ENCODE results near the gene CYBC1. TPM values are rescaled to one million over a fixed set of nuclear protein-coding genes. Genes with fewer than 3 reads are reported as not detected.
"Not testable (repeated sequence)": the region's sequence is repeated elsewhere in the genome, so short reads cannot be mapped to it uniquely, and the experiment has no call there.

CYBC1 gene
- polyA plus RNA-seq, 2 of the 4 experiments (the other 2 are of a cell fraction), result 81.8 to 86.5 TPM

DNA sequence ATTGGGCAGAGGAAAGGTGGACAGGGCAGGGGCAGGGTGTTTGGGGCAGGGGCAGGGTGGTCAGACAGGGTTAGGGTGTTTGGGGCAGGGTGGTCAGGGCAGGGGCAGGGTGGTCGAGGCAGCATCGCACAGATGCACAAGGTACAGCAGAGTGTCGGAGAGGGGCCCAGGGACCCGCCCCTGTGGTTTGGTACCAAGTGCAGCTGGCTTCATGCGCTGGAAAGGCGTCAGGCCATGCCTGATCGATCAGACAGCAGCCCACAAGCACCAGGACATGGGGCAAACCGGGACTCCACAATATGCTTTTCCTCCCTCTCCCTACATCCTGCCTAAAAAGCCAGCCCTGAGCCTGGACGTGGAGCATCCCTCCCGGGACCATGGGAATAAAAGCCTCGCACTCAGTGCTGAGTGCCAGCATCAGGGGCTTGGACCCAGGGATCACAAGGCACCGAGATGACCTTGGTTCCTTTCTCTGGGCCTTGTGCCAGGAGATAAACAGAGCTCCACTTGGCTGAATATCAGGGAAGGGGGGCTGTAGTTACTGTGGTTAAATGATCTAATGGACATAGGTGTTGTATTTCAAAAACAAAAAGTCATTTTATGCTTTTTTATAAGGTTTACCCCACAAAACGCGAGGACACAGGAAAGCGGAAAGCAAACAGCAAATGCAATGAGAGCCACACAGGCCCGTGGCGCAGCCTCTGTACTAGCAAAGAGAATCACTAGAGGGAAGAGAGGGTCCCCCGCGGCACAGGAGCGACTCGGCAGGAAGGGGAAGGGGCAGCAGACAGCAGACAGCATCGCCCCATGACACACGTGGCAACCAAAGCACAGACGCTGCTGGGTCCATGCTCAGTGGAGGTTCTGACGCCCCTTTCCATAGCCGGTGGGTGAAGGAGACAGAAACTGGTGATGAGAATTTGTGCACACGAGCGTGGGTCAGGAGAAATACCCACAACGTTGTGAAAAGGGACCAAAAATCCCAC is 37.7 kb downstream of the CYBC1 start:
- H3K4me2 ChIP-seq, result no peak overlapping the region
- DNase-seq (ENCODE audit: low read depth in 1 of 2, low spot score in 1 of 2) (no peak), FAIRE-seq (no peak), ATAC-seq (no peak)
- H3K4me1 ChIP-seq, result peaks cover 4% of the 10 kb centered on the region; the same call in 1 of the 3 replicates
- ChIA-PET POLR2A (no interaction called here), CTCF (interaction anchor here (0.7 to 7.4 kb wide), 17 partner anchors 7 to 207 kb away, joined by 3 to 117 read pairs (median 9); no protein-coding TSS in a partner anchor)
- H3K9me3 ChIP-seq, result no peaks in the 10 kb centered on the region
- no peak overlapping the region for H3K27ac ChIP-seq
- H3K4me3 ChIP-seq, result no peak overlapping the region
- TF ChIP-seq RNF2 (IDR thresholded peaks at IDR 0.05; ENCODE audit: borderline replicate concordance, low read depth) (no peak), RARB (CRISPR knock-in tag; IDR thresholded peaks at IDR 0.05) (no peak), CBX8 (IDR thresholded peaks at IDR 0.05) (no peak), HEYL (CRISPR knock-in tag; IDR thresholded peaks at IDR 0.05) (no peak), SMC3 (IDR thresholded peaks at IDR 0.05) (no peak), EHMT2 (IDR thresholded peaks at IDR 0.05; ENCODE audit: low read depth) (no peak), POLR2A (IDR thresholded peaks at IDR 0.05; ENCODE audit: low read length) (no peak; the same call in 1 of the 2 replicates), NFE2L2 (conservative IDR thresholded peaks at IDR 0.05; ENCODE audit: low read length) (no peak), FOSB (CRISPR knock-in tag; IDR thresholded peaks at IDR 0.05) (no peak), ZFP36 (IDR thresholded peaks at IDR 0.05; ENCODE audit: borderline replicate concordance, partially characterized antibody) (no peak), BCL3 (IDR thresholded peaks at IDR 0.05) (no peak), CEBPB (IDR thresholded peaks at IDR 0.05) (no peak), CBX2 (IDR thresholded peaks at IDR 0.05; ENCODE audit: borderline replicate concordance, low read depth) (no peak), CHD2 (IDR thresholded peaks at IDR 0.05; ENCODE audit: low read length, partially characterized antibody) (no peak), KDM5A (IDR thresholded peaks at IDR 0.05) (no peak), TFCP2L1 (CRISPR knock-in tag; IDR thresholded peaks at IDR 0.05) (no peak)
- TF ChIP-seq, protein P1, sequence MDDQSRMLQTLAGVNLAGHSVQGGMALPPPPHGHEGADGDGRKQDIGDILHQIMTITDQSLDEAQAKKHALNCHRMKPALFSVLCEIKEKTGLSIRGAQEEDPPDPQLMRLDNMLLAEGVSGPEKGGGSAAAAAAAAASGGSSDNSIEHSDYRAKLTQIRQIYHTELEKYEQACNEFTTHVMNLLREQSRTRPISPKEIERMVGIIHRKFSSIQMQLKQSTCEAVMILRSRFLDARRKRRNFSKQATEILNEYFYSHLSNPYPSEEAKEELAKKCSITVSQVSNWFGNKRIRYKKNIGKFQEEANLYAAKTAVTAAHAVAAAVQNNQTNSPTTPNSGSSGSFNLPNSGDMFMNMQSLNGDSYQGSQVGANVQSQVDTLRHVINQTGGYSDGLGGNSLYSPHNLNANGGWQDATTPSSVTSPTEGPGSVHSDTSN (IDR thresholded peaks at IDR 0.05), result no peak
- TF ChIP-seq, protein P2, sequence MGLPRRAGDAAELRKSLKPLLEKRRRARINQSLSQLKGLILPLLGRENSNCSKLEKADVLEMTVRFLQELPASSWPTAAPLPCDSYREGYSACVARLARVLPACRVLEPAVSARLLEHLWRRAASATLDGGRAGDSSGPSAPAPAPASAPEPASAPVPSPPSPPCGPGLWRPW (IDR thresholded peaks at IDR 0.05), result no peak
- TF ChIP-seq, protein P3, sequence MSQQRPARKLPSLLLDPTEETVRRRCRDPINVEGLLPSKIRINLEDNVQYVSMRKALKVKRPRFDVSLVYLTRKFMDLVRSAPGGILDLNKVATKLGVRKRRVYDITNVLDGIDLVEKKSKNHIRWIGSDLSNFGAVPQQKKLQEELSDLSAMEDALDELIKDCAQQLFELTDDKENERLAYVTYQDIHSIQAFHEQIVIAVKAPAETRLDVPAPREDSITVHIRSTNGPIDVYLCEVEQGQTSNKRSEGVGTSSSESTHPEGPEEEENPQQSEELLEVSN (IDR thresholded peaks at IDR 0.05; ENCODE audit: borderline replicate concordance, low read depth), result no peak
- WGBS (ENCODE audit: missing lambda C conversion rate), result 81% methylated on average over 29 of the region's 29 CpGs

- POLR2A ChIA-PET; DNase-seq (ENCODE audit: low read depth in 1 of 2, low spot score in 1 of 2); FAIRE-seq; H3K4me1 ChIP-seq; H3K4me3 ChIP-seq; H3K9me3 ChIP-seq; H3K27ac ChIP-seq; H3K4me2 ChIP-seq; ATAC-seq: not testable (repeated sequence)
- 66% methylated on average over 10 of the region's 16 CpGs for WGBS (ENCODE audit: missing lambda C conversion rate)
- CTCF ChIA-PET, result interaction anchor here (0.8 to 7.4 kb wide), 5 partner anchors 12 to 206 kb away, joined by 3 to 117 read pairs (median 9); no protein-coding TSS in a partner anchor
Observed at GRCh38 chr17:82412081-82412480, 38.5 kb downstream of the CYBC1 start.
